Measurements from ENCODE around the gene RALGAPB.
A peak's percentile ranks its signal among the peaks of the same experiment; 100 is the strongest.
"Not testable (repeated sequence)": the region's sequence is repeated elsewhere in the genome, so short reads cannot be mapped to it uniquely, and the experiment has no call there.

Gene RALGAPB

DNA sequence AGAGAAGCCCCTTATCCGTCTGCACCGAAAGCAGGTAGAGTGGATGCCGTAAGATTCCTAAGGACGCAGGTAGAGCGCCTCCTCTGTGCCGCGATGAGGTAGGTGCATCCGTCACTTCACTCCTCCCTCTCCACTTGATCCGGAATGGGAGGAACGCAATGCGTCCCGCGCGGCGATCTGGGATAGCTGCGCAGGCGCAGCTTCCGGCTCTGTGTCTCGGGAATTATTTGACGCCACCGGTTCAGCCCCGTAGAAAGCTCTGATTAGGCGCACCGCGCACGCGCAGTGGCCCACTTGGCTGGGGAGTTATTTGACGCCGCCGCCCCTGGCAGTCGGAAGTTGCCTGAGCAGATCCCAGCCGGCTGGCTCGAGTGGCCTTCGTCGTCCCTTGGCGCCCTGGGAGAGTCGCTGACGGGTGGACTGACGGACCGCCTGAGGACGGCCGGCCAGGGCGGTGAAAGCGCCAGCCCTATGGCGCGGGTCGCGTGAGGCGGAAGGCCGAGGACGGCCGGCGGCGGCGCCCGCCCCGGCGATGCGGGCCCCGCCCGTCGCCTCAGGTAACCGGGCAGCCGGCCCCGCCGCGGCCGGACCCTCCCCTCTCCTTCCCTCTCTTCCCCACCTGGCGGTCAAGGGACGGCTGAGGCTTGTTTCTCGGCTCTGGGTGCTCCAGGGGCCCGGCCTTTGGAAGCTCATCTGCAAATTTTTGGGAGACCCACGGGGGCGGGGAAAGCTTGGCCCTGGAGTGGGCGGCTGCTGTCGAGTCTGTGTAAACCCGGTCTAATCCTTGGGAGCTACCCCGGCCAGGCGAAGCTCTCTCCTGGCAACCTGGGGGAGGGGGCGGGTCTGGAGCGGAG lies at the start of gene RALGAPB:
Gene RALGAPB, plus strand, starts transcription at position 331 of the 854 bp plus-strand sequence. CDS start 15,590 bp downstream, outside the sequence.
- DNase-seq (ENCODE audit: low read depth in 2 of 2) = peak; percentile 93 to 94

DNA sequence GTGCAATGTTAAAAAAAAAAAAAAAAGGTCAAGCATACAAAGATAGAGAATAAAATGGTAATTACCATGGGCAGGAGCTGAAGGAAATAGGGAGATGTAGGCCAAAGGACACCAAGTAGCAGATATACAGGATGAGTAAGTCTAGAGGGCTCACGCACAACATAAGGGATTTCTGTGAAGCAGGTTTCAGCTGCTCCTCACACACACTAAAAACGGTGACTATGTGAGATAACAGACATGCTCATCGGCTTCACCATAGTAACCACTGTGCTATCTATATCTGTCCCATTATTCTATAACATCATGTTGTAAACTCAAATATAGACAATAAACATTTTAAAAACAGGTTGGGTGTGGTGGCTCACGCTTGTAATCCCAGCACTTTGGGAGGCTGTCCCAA lies 49.1 kb upstream of the RALGAPB start:
- DNase-seq (ENCODE audit: low read depth in 2 of 2) = no peak

DNA sequence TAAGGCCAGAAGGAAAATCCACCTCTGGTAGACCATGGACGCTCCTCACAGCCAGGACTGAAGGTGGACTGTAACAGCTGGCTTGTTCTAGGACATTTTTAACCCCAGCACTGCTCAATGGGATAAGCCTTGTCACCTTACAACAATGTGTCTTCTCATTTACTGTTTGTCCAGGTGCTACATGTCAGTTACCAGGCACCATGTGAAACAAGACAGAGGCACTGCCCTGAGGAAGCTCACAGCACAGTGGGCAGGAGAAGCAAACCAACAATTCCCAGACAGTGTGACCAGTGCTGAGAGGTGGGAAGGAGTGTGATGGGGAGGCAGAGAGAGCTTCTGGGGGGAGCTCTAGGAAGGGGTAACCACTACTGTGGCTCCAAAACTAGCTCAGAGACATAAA lies 48.2 kb upstream of the RALGAPB start:
- no peak for DNase-seq (ENCODE audit: low read depth in 2 of 2)

DNA sequence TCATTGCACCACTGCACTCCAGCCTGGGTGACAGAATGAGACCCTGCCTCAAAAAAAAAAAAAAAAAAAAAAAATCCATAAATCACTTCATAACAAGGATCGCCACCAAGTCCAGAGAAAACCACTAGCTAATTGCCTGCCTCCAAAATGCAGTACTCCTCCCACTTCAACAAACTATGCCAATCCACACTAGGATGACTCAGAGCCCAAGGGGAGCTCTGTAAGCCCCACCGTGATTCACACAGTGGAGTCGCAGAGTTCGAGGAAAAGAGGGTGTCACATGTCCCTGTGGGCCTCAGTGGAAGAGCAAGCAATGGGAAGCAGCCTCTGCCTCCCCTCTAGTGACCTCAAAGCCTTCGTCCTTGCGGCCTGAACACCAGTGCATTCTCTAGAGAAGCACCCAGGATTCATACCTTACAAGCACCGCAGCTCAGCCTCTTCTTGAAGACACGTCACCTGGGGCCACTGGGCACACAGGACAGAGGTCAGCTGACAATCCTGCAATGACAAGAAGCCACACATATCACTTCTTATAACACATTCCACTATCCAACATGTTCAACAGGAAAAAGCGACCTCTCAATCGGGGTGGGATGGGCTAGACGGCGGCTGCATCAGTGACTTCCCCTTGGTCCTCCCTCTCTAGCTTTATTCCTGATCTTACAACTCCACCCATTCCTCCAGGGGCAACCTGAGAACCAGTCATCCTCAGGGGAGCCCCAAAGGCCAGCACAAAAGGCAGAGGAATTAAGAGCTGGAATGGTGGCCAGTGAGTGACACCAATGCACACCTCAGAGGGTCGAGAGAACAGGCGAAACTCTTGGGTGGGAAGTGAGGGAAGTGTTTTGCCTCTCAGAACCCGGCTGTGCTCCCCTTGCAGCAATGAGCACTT lies 46.4 kb upstream of the RALGAPB start:
- peak; percentile 80 to 81 for DNase-seq (ENCODE audit: low read depth in 2 of 2)

DNA sequence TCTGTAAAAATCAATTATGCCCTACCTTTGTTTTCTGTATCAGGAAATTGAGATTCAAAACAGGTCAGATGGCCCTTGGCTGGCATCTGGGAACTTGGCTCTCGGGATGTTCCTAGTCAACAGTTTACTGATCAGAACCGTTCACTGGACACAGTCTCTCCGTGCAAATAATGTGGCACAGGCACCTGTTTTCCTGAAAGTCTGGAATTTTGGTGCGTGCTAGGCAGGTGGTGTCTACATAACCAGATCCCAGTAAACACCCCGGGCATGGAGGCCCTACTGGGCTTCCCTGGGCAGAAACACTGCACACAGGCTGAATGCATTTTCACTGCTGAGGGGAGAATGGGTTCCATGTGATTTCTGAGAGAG lies 45.0 kb upstream of the RALGAPB start:
- no peak for DNase-seq (ENCODE audit: low read depth in 2 of 2)

DNA sequence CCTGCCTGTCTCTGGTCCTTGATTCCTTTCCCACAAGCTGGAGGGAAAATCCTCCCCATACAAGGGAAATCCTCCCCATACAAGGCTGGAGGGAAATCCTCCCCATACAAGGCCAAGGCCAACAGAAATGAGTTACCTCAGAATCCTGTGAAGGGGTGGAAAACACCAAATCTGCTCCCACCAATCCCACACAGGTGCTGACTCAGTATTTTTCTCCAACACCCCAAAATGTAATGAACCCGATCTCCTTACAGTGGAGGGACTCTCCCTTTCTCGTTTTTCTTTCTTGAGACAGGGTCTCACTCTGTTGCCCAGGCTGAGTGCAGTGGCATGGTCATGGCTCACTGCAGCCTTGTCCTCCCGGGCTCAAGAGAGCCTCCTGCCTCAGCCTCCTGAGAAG lies 43.8 kb upstream of the RALGAPB start:
- no peak for DNase-seq (ENCODE audit: low read depth in 2 of 2)

DNA sequence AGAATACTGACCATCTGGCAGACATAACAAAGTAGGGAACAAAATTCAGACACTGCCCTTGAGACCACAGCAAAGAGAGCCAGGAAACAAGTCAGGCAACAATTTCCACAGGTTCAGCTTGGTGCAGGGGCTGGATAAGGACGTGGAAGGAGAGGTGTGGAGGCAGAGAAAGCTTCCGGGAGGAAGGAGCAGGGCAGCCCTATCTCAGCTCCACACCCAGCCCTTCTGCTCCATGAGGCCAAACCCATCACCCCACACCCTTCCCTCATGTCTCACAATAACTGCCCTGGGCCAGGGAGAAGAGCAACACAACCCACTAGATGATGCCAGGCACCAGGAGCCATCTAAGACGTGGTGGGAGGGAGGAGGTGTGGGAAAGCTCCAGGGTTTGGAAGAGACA lies 43.3 kb upstream of the RALGAPB start:
- DNase-seq (ENCODE audit: low read depth in 2 of 2) = no peak

- no peak for DNase-seq (ENCODE audit: low read depth in 2 of 2)
Measured at GRCh38 chr20:38430679-38431325, 41.8 kb upstream of the RALGAPB start.

- DNase-seq (ENCODE audit: low read depth in 2 of 2) = no peak
Measured at GRCh38 chr20:38432292-38432691, 40.4 kb upstream of the RALGAPB start.

- DNase-seq (ENCODE audit: low read depth in 2 of 2) = not testable (repeated sequence)
Measured at GRCh38 chr20:38432870-38433269, 39.8 kb upstream of the RALGAPB start.

- no peak for DNase-seq (ENCODE audit: low read depth in 2 of 2)
Measured at GRCh38 chr20:38433304-38433972, 39.2 kb upstream of the RALGAPB start.

- DNase-seq (ENCODE audit: low read depth in 2 of 2) = no peak
Measured at GRCh38 chr20:38434301-38434741, 38.3 kb upstream of the RALGAPB start.

DNA sequence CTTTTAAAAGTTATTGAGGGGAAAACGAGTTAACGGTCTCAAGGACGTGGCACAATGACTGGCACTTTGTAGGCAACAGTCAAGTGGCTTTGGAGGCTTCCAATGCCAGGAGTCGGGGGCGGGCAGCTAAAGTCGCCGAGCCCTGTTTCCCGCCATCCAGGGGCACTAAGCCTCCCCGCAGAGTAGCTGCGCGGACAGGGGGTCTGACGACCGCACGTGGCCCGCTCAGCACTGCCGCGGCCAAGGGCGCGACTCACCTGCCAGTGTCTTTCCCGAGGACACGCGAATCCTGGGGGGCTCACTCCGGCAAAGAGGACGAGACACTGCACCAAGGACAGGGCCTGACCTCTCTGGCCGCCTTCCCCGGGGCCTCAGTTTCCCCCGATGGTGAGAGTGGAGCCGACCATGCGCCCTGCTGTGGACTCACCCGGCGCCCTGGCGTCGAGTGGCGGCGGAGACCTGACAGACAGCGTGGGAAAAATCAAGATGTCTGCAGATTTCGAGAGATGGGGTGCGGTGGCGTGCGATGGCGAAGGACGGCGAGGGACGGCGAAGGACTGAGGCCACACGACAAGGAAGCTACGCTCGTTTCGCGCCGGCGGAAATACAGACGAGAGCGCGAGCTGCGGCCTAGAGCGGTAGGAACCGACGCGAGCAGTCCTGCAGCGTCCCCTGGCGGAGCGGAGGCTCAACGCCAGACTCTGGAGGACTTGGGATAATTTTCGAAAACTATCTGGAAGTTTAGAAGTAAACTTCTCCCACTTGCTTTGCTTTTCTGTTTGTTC lies 37.7 kb upstream of the RALGAPB start, which contains the start of gene SNHG17:
Gene SNHG17, minus strand, starts transcription at position 559 of the 785 bp plus-strand sequence.
- peak; percentile 84 to 85 for DNase-seq (ENCODE audit: low read depth in 2 of 2)

- DNase-seq (ENCODE audit: low read depth in 2 of 2) = peak; percentile 41 to 44
Measured at GRCh38 chr20:38435555-38435939, 37.1 kb upstream of the RALGAPB start.

DNA sequence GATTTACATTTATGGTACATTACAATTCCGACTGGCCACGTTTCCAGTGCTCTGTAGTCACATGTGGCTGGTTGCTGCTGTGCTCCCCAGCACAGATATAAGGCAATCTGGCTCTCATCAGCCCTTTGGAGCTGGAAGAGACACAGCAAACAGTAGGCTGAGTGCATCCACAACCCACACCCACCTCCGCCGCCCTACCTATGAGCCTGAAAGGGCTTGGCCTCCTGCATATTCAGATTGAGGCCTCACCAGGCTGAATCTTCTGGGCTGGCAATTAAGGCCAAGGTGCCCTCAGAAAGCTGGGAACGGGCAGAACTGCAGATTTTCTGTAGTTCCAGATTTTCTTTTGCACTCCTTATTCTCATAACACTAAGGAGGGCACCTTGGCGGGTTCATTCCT lies 34.8 kb upstream of the RALGAPB start:
- no peak for DNase-seq (ENCODE audit: low read depth in 2 of 2)

GRCh38 chr20:38441110-38441509 lies 31.5 kb upstream of the RALGAPB start:
- DNase-seq (ENCODE audit: low read depth in 2 of 2) = not testable (repeated sequence)

- no peak for DNase-seq (ENCODE audit: low read depth in 2 of 2)
Measured at GRCh38 chr20:38441916-38442315, 30.7 kb upstream of the RALGAPB start.

DNA sequence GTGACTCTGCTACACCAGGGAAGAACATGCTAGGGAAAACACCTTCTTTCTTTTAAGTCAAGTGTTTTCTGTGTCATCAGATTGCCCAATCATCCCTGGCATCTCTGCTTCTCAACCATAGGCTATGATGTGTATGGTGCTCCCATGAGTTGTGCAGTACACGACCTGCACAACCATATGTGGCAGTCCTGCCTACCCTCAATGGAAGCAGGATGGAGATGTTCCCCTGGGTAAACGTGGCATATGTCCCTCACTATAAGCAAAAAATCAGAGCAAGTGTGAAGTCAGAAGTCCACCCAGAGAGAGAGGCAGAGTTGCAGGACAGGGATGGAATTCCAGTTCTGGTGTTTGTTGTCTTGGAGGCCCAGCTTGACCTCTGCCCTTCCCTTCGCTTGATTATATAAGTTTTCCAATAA lies 27.3 kb upstream of the RALGAPB start:
- no peak for DNase-seq (ENCODE audit: low read depth in 2 of 2)

GRCh38 chr20:38445901-38446425 lies 26.7 kb upstream of the RALGAPB start:
- no peak for DNase-seq (ENCODE audit: low read depth in 2 of 2)

DNA sequence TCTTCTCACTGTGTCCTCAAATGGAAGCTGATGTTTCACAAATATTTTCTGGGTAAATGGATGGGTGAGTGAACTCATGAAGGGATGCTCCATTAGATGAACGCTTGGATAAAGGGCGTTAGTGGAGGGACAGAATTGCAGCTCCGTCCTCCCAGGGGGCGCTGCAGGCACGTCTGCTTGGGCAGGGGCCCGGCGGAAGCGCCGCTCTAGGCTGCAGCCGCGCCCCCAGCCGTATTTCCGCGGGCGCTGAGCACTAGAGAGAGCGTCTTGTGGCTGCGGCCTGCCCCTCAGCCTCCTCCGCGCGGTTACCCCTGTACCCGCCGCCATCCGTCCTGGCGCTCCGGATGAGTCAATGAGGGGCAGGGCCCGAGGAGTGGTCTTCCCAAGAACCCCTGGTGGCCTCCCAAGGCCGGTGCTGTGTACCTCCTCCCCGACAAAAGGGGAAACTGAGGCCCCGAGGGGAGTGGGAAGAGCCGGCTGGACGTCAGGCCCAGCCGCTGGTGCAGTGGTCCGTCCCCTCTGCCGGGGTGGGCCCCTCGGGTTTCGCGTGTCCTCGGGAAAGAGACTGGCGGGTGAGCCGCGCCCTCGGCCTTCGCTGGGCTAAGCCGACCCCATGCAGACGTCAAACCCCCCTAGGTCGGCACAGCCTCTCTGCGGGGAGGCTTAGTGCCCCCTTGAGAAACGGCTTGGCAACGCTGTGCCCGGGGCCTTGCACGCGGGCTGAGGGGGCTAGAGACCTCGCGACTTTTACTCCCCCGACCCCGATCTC lies 26.0 kb upstream of the RALGAPB start:
- peak; percentile 84 to 85 for DNase-seq (ENCODE audit: low read depth in 2 of 2)
